A549 (cell line): ENCODE measurements around the gene SNX19.

Experiments
- MAZ ChIP-seq: fragments of 150-350 bp; IDR thresholded peaks from 2 replicates; pipeline ENCODE4 v1.6.1; 2014; ENCODE audit warnings: antibody characterized with exemption, low read depth, low read length, borderline replicate concordance
- POLR2A ChIP-seq: IDR thresholded peaks from 2 replicates; pipeline ENCODE4 v1.6.1; 2012; ENCODE audit warnings: mild to moderate bottlenecking, low read length
- RAD21 ChIP-seq, 2 experiments: fragments of >200 bp in 1 of 2; sonication (Bioruptor Twin) in 1 of 2; formaldehyde crosslinking in 1 of 2; IDR thresholded peaks in 1 of 2; conservative IDR thresholded peaks in 1 of 2; 2 replicates in 1 of 2; 3 replicates in 1 of 2; pipeline ENCODE4 v1.6.1; 2012 to 2018; ENCODE audit warnings: inconsistent platforms in 1 of 2
- TF ChIP-seq, protein P1 (sequence below): fragments of >200 bp; sonication (Bioruptor Twin); formaldehyde crosslinking; IDR thresholded peaks from 3 replicates; pipeline ENCODE4 v1.5.1; 2016
- TF ChIP-seq, protein P2 (sequence below): fragments of 200-600 bp; sonication (generic); IDR thresholded peaks from 2 replicates; pipeline ENCODE4 v1.6.1; 2016; ENCODE audit warnings: antibody characterized with exemption, mild to moderate bottlenecking, moderate library complexity
- TF ChIP-seq, protein P3 (sequence below): IDR thresholded peaks from 2 replicates; pipeline ENCODE4 v1.6.1; 2012

DNA sequence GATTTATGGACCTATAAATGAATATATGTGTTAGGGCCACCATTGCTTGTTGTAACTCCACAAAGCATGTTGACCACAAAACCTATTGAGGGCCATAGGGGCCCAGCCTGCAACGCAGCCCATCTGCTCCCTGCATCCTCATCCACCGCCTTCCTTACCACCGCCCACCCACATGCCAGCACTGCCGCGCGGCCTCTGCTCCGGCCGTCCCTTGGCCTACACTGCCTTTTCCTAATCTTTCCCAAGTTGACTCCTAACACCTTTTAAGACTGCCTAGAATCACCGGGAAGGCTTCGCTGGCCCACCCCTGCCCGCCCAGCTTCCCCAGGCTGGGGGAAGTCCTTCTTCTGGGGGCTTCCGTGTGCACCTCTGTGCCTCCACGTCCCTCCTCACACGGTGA, 55.0 kb downstream of the SNX19 start:
- TF ChIP-seq, protein P1, sequence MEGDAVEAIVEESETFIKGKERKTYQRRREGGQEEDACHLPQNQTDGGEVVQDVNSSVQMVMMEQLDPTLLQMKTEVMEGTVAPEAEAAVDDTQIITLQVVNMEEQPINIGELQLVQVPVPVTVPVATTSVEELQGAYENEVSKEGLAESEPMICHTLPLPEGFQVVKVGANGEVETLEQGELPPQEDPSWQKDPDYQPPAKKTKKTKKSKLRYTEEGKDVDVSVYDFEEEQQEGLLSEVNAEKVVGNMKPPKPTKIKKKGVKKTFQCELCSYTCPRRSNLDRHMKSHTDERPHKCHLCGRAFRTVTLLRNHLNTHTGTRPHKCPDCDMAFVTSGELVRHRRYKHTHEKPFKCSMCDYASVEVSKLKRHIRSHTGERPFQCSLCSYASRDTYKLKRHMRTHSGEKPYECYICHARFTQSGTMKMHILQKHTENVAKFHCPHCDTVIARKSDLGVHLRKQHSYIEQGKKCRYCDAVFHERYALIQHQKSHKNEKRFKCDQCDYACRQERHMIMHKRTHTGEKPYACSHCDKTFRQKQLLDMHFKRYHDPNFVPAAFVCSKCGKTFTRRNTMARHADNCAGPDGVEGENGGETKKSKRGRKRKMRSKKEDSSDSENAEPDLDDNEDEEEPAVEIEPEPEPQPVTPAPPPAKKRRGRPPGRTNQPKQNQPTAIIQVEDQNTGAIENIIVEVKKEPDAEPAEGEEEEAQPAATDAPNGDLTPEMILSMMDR = no peak
- TF ChIP-seq, protein P2, sequence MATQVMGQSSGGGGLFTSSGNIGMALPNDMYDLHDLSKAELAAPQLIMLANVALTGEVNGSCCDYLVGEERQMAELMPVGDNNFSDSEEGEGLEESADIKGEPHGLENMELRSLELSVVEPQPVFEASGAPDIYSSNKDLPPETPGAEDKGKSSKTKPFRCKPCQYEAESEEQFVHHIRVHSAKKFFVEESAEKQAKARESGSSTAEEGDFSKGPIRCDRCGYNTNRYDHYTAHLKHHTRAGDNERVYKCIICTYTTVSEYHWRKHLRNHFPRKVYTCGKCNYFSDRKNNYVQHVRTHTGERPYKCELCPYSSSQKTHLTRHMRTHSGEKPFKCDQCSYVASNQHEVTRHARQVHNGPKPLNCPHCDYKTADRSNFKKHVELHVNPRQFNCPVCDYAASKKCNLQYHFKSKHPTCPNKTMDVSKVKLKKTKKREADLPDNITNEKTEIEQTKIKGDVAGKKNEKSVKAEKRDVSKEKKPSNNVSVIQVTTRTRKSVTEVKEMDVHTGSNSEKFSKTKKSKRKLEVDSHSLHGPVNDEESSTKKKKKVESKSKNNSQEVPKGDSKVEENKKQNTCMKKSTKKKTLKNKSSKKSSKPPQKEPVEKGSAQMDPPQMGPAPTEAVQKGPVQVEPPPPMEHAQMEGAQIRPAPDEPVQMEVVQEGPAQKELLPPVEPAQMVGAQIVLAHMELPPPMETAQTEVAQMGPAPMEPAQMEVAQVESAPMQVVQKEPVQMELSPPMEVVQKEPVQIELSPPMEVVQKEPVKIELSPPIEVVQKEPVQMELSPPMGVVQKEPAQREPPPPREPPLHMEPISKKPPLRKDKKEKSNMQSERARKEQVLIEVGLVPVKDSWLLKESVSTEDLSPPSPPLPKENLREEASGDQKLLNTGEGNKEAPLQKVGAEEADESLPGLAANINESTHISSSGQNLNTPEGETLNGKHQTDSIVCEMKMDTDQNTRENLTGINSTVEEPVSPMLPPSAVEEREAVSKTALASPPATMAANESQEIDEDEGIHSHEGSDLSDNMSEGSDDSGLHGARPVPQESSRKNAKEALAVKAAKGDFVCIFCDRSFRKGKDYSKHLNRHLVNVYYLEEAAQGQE = no peak
- no peak for TF ChIP-seq MAZ
- TF ChIP-seq POLR2A = no peak
- TF ChIP-seq, protein P3, sequence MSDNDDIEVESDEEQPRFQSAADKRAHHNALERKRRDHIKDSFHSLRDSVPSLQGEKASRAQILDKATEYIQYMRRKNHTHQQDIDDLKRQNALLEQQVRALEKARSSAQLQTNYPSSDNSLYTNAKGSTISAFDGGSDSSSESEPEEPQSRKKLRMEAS = no peak
- TF ChIP-seq RAD21 (conservative IDR thresholded peaks at IDR 0.05 in 1 of 2, IDR thresholded peaks at IDR 0.05 in 1 of 2) = no peak
